ENCODE results near the gene KCNQ5. TPM values are rescaled to one million over a fixed set of nuclear protein-coding genes. Genes with fewer than 3 reads are reported as not detected.

KCNQ5 gene
- total and polyA plus RNA-seq, 9 donors, result 0.28 to 0.86 (median 0.57) TPM

- H3K36me3 ChIP-seq (ENCODE audit: control insufficient read depth, insufficient read depth, low read length), result no peaks in the 10 kb centered on the region
- H3K27me3 ChIP-seq (ENCODE audit: control insufficient read depth, insufficient read depth, low read length), result no peaks in the 10 kb centered on the region
- WGBS (ENCODE audit: insufficient coverage), result no CpG with 5 or more reads among the region's 4 CpGs
- H3K9me3 ChIP-seq (replicated peaks; ENCODE audit: control insufficient read depth, low read depth, low read length), result no peaks in the 10 kb centered on the region
- DNase-seq, result no peak
- no peak overlapping the region for H3K4me3 ChIP-seq (ENCODE audit: low read length)
- no peaks in the 10 kb centered on the region for H3K4me1 ChIP-seq (ENCODE audit: control insufficient read depth, insufficient read depth, low read length)
- no peak overlapping the region for H3K27ac ChIP-seq (ENCODE audit: low read length)
Observed at GRCh38 chr6:72738091-72738490, 116.2 kb downstream of the KCNQ5 start.

- H3K4me3 ChIP-seq (ENCODE audit: low read length), result no peak overlapping the region
- H3K4me1 ChIP-seq (ENCODE audit: control insufficient read depth, insufficient read depth, low read length), result no peaks in the 10 kb centered on the region
- H3K9me3 ChIP-seq (replicated peaks; ENCODE audit: control insufficient read depth, low read depth, low read length), result no peaks in the 10 kb centered on the region
- WGBS (ENCODE audit: insufficient coverage), result 100% methylated on average over 1 of the region's 3 CpGs
- no peak overlapping the region for H3K27ac ChIP-seq (ENCODE audit: low read length)
- no peaks in the 10 kb centered on the region for H3K27me3 ChIP-seq (ENCODE audit: control insufficient read depth, insufficient read depth, low read length)
- no peaks in the 10 kb centered on the region for H3K36me3 ChIP-seq (ENCODE audit: control insufficient read depth, insufficient read depth, low read length)
- no peak for DNase-seq
Observed at GRCh38 chr6:72739368-72739779, 117.5 kb downstream of the KCNQ5 start.

- Histone ChIP-seq H3K27me3 (ENCODE audit: control insufficient read depth, insufficient read depth, low read length) (no peaks in the 10 kb centered on the region), H3K27ac (ENCODE audit: low read length) (no peak overlapping the region), H3K4me1 (ENCODE audit: control insufficient read depth, insufficient read depth, low read length) (no peaks in the 10 kb centered on the region), H3K9me3 (replicated peaks; ENCODE audit: control insufficient read depth, low read depth, low read length) (no peaks in the 10 kb centered on the region), H3K36me3 (ENCODE audit: control insufficient read depth, insufficient read depth, low read length) (no peaks in the 10 kb centered on the region), H3K4me3 (ENCODE audit: low read length) (no peak overlapping the region)
- DNase-seq, result no peak
- WGBS (ENCODE audit: insufficient coverage), result 27% methylated on average over 2 of the region's 2 CpGs
Observed at GRCh38 chr6:72740135-72740534, 118.3 kb downstream of the KCNQ5 start.

- no peak overlapping the region for H3K27ac ChIP-seq (ENCODE audit: low read length)
- H3K4me3 ChIP-seq (ENCODE audit: low read length), result no peak overlapping the region
- DNase-seq, result no peak
- no peaks in the 10 kb centered on the region for H3K4me1 ChIP-seq (ENCODE audit: control insufficient read depth, insufficient read depth, low read length)
- H3K9me3 ChIP-seq (replicated peaks; ENCODE audit: control insufficient read depth, low read depth, low read length), result no peaks in the 10 kb centered on the region
- no peaks in the 10 kb centered on the region for H3K36me3 ChIP-seq (ENCODE audit: control insufficient read depth, insufficient read depth, low read length)
- H3K27me3 ChIP-seq (ENCODE audit: control insufficient read depth, insufficient read depth, low read length), result no peaks in the 10 kb centered on the region
- WGBS (ENCODE audit: insufficient coverage), result 83% methylated on average over 1 of the region's 3 CpGs
Observed at GRCh38 chr6:72741083-72741482, 119.2 kb downstream of the KCNQ5 start.

- no peak overlapping the region for H3K4me3 ChIP-seq (ENCODE audit: low read length)
- H3K27me3 ChIP-seq (ENCODE audit: control insufficient read depth, insufficient read depth, low read length), result no peaks in the 10 kb centered on the region
- no CpG with 5 or more reads among the region's 5 CpGs for WGBS (ENCODE audit: insufficient coverage)
Observed at GRCh38 chr6:72742001-72742673, 120.3 kb downstream of the KCNQ5 start.

GRCh38 chr6:72746276-72746675, 124.4 kb downstream of the KCNQ5 start:
- Histone ChIP-seq H3K4me3 (ENCODE audit: low read length) (no peak overlapping the region), H3K27me3 (ENCODE audit: control insufficient read depth, insufficient read depth, low read length) (no peaks in the 10 kb centered on the region), H3K9me3 (replicated peaks; ENCODE audit: control insufficient read depth, low read depth, low read length) (no peaks in the 10 kb centered on the region), H3K4me1 (ENCODE audit: control insufficient read depth, insufficient read depth, low read length) (no peaks in the 10 kb centered on the region), H3K27ac (ENCODE audit: low read length) (no peak overlapping the region), H3K36me3 (ENCODE audit: control insufficient read depth, insufficient read depth, low read length) (no peaks in the 10 kb centered on the region)
- DNase-seq, result no peak
- WGBS (ENCODE audit: insufficient coverage), result 78% methylated on average over 1 of the region's 2 CpGs

More at GRCh38 chr6:72742001-72742673, 120.3 kb downstream of the KCNQ5 start:
- Histone ChIP-seq H3K9me3 (replicated peaks; ENCODE audit: control insufficient read depth, low read depth, low read length) (no peaks in the 10 kb centered on the region), H3K36me3 (ENCODE audit: control insufficient read depth, insufficient read depth, low read length) (no peaks in the 10 kb centered on the region), H3K4me1 (ENCODE audit: control insufficient read depth, insufficient read depth, low read length) (no peaks in the 10 kb centered on the region), H3K27ac (ENCODE audit: low read length) (no peak overlapping the region)
- peak; percentile 17 for DNase-seq

GRCh38 chr6:72748759-72749158, 126.9 kb downstream of the KCNQ5 start:
- Histone ChIP-seq H3K9me3 (replicated peaks; ENCODE audit: control insufficient read depth, low read depth, low read length) (no peaks in the 10 kb centered on the region), H3K4me3 (ENCODE audit: low read length) (no peak overlapping the region), H3K4me1 (ENCODE audit: control insufficient read depth, insufficient read depth, low read length) (no peaks in the 10 kb centered on the region), H3K27ac (ENCODE audit: low read length) (no peak overlapping the region), H3K36me3 (ENCODE audit: control insufficient read depth, insufficient read depth, low read length) (no peaks in the 10 kb centered on the region), H3K27me3 (ENCODE audit: control insufficient read depth, insufficient read depth, low read length) (no peaks in the 10 kb centered on the region)
- 25% methylated on average over 1 of the region's 1 CpG for WGBS (ENCODE audit: insufficient coverage)
- DNase-seq, result no peak

GRCh38 chr6:72755752-72756151, 133.9 kb downstream of the KCNQ5 start:
- no peak for DNase-seq
- no peaks in the 10 kb centered on the region for H3K36me3 ChIP-seq (ENCODE audit: control insufficient read depth, insufficient read depth, low read length)
- no CpG with 5 or more reads among the region's 2 CpGs for WGBS (ENCODE audit: insufficient coverage)
- H3K4me3 ChIP-seq (ENCODE audit: low read length), result no peak overlapping the region
- no peaks in the 10 kb centered on the region for H3K9me3 ChIP-seq (replicated peaks; ENCODE audit: control insufficient read depth, low read depth, low read length)
- H3K27ac ChIP-seq (ENCODE audit: low read length), result no peak overlapping the region
- H3K27me3 ChIP-seq (ENCODE audit: control insufficient read depth, insufficient read depth, low read length), result no peaks in the 10 kb centered on the region
- no peaks in the 10 kb centered on the region for H3K4me1 ChIP-seq (ENCODE audit: control insufficient read depth, insufficient read depth, low read length)

- DNase-seq, result no peak
- no CpG with 5 or more reads among the region's 3 CpGs for WGBS (ENCODE audit: insufficient coverage)
- no peaks in the 10 kb centered on the region for H3K36me3 ChIP-seq (ENCODE audit: control insufficient read depth, insufficient read depth, low read length)
- H3K4me1 ChIP-seq (ENCODE audit: control insufficient read depth, insufficient read depth, low read length), result no peaks in the 10 kb centered on the region
- H3K4me3 ChIP-seq (ENCODE audit: low read length), result no peak overlapping the region
- no peaks in the 10 kb centered on the region for H3K27me3 ChIP-seq (ENCODE audit: control insufficient read depth, insufficient read depth, low read length)
- no peaks in the 10 kb centered on the region for H3K9me3 ChIP-seq (replicated peaks; ENCODE audit: control insufficient read depth, low read depth, low read length)
- H3K27ac ChIP-seq (ENCODE audit: low read length), result no peak overlapping the region
Observed at GRCh38 chr6:72757048-72757447, 135.2 kb downstream of the KCNQ5 start.

- Histone ChIP-seq H3K4me1 (ENCODE audit: control insufficient read depth, insufficient read depth, low read length) (no peaks in the 10 kb centered on the region), H3K9me3 (replicated peaks; ENCODE audit: control insufficient read depth, low read depth, low read length) (no peaks in the 10 kb centered on the region), H3K4me3 (ENCODE audit: low read length) (no peak overlapping the region), H3K27me3 (ENCODE audit: control insufficient read depth, insufficient read depth, low read length) (no peaks in the 10 kb centered on the region), H3K27ac (ENCODE audit: low read length) (no peak overlapping the region), H3K36me3 (ENCODE audit: control insufficient read depth, insufficient read depth, low read length) (no peaks in the 10 kb centered on the region)
- WGBS (ENCODE audit: insufficient coverage), result no CpG with 5 or more reads among the region's 1 CpG
- no peak for DNase-seq
Observed at GRCh38 chr6:72757926-72758325, 136.1 kb downstream of the KCNQ5 start.

GRCh38 chr6:72758901-72759300, 137.0 kb downstream of the KCNQ5 start:
- no peaks in the 10 kb centered on the region for H3K27me3 ChIP-seq (ENCODE audit: control insufficient read depth, insufficient read depth, low read length)
- H3K36me3 ChIP-seq (ENCODE audit: control insufficient read depth, insufficient read depth, low read length), result no peaks in the 10 kb centered on the region
- H3K4me3 ChIP-seq (ENCODE audit: low read length), result no peak overlapping the region
- no peak overlapping the region for H3K27ac ChIP-seq (ENCODE audit: low read length)
- no CpG with 5 or more reads among the region's 2 CpGs for WGBS (ENCODE audit: insufficient coverage)
- H3K9me3 ChIP-seq (replicated peaks; ENCODE audit: control insufficient read depth, low read depth, low read length), result no peaks in the 10 kb centered on the region
- no peak for DNase-seq
- H3K4me1 ChIP-seq (ENCODE audit: control insufficient read depth, insufficient read depth, low read length), result no peaks in the 10 kb centered on the region
